ENCODE measurements around the gene ZPBP.

Gene ZPBP

DNA sequence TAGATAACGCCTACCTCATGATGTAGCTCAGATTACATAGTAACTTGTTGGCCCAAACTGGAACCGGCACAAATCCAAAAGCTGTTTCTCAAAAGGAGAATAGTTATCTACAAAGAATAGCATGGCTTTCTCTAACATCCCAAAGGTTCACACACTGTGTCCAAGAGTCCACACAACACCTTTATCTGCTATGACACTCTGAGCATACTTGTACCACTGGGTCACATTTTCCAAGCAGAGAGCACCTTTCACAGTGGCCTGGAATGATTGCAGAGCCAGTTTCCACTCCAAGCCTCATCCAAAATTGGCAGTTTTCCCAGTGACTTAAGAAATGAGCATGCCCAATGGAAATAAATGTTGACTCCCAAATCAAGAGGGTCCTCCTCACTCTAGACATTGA is 164.3 kb downstream of the ZPBP start:
- TF ChIP-seq CTCF (IDR thresholded peaks at IDR 0.05; ENCODE audit: low read depth, low read length, missing control alignments), result no peak
- no peak overlapping the region for H3K4me3 ChIP-seq (replicated peaks; ENCODE audit: low read depth, low read length)
- DNase-seq (ENCODE audit: extremely low read depth, low read depth), result no peak

DNA sequence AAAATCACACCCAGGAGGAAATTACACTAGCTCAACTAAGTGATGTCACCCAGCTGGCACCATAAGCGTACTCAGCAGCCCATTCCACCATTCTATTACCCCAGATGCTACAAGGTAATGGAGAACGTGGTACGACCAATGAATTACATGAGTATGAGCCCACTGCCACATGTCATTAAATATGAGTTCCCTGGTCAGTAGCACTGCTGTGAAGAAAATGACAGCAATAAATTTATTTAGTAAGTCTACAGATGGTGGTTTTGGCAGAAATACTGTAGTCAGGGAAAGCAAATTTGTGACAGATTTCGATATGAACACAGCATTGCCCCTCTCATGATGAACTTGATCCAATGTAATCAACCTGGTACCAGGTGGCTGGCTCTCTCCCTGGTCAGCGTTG is 165.4 kb downstream of the ZPBP start:
- no peak overlapping the region for H3K4me3 ChIP-seq (replicated peaks; ENCODE audit: low read depth, low read length)
- no peak for TF ChIP-seq CTCF (IDR thresholded peaks at IDR 0.05; ENCODE audit: low read depth, low read length, missing control alignments)
- DNase-seq (ENCODE audit: extremely low read depth, low read depth), result no peak

- no peak for DNase-seq (ENCODE audit: extremely low read depth, low read depth)
- no peak overlapping the region for H3K4me3 ChIP-seq (replicated peaks; ENCODE audit: low read depth, low read length)
- no peak for TF ChIP-seq CTCF (IDR thresholded peaks at IDR 0.05; ENCODE audit: low read depth, low read length, missing control alignments)
Measured at GRCh38 chr7:49926720-49927119, 166.3 kb downstream of the ZPBP start.

DNA sequence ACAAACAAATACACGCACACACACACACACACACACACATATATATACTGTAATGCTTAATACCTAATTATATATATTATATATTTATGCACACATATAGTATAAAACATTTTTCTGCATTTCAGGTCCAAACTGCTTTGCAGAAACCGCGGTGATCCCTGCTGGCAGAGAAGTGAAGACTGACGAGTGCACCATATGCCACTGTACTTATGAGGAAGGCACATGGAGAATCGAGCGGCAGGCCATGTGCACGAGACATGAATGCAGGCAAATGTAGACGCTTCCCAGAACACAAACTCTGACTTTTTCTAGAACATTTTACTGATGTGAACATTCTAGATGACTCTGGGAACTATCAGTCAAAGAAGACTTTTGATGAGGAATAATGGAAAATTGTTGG is 181.1 kb downstream of the ZPBP start:
- TF ChIP-seq CTCF (IDR thresholded peaks at IDR 0.05; ENCODE audit: low read depth, low read length, missing control alignments), result no peak
- no peak for DNase-seq (ENCODE audit: extremely low read depth, low read depth)
- no peak overlapping the region for H3K4me3 ChIP-seq (replicated peaks; ENCODE audit: low read depth, low read length)

GRCh38 chr7:49894543-49894942 is 198.5 kb downstream of the ZPBP start:
- no peak for TF ChIP-seq CTCF (IDR thresholded peaks at IDR 0.05; ENCODE audit: low read depth, low read length, missing control alignments)
- DNase-seq (ENCODE audit: extremely low read depth, low read depth), result no peak
- no peak overlapping the region for H3K4me3 ChIP-seq (replicated peaks; ENCODE audit: low read depth, low read length)

- TF ChIP-seq CTCF (IDR thresholded peaks at IDR 0.05; ENCODE audit: low read depth, low read length, missing control alignments), result no peak
- no peak overlapping the region for H3K4me3 ChIP-seq (replicated peaks; ENCODE audit: low read depth, low read length)
- DNase-seq (ENCODE audit: extremely low read depth, low read depth), result no peak
Measured at GRCh38 chr7:49893131-49893530, 199.9 kb downstream of the ZPBP start.

DNA sequence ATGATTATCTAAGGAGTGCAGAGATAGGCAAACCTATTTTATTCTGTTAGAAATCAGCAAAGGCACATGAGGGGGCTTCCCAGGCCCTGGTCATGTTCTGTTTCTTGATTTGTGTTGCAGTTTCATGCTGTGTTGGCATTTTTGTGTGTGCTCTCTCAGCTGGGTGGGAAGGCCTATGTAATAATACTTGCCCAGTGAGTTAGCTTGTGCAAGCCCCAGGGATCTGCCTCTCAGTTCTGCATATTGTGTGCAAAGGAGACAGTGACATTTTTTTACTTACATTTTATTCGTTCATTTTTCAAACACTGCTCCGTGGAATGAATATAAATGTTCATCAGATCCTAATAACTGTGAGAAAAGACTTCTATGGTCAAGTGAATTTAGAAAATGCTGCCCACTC is 200.6 kb downstream of the ZPBP start:
- no peak overlapping the region for H3K4me3 ChIP-seq (replicated peaks; ENCODE audit: low read depth, low read length)
- no peak for DNase-seq (ENCODE audit: extremely low read depth, low read depth)
- no peak for TF ChIP-seq CTCF (IDR thresholded peaks at IDR 0.05; ENCODE audit: low read depth, low read length, missing control alignments)
